Gastrocnemius medialis (tissue), 4 donors: ENCODE data around the gene SMIM29. TPM values are rescaled to one million over a fixed set of nuclear protein-coding genes. Genes with fewer than 3 reads are reported as not detected.

Experiments
- ATAC-seq, 2 donors: fragments of 150-250 bp; one replicate each; pipeline ENCODE4 v1.9.1; 2016
- DNase-seq, 2 donors: peaks; one replicate each; pipeline ENCODE4 v3.0.0-alpha.2; 2019
- H3K27ac ChIP-seq, 4 donors: fragments of 200-600 bp; sonication (generic); 1 replicate in 1 of 4; 2 replicates in 3 of 4; pipeline ENCODE4 v1.5.1; 2016 to 2018; ENCODE audit warnings: mild to moderate bottlenecking in 2 of 4, moderate library complexity in 1 of 4
- H3K27me3 ChIP-seq, 3 donors: fragments of 200-600 bp; sonication (generic) in 2 of 3; 1 replicate in 1 of 3; 2 replicates in 2 of 3; pipeline versions ENCODE4 v1.5.1 to v1.6.0; 2016 to 2019; ENCODE audit warnings: mild to moderate bottlenecking in 1 of 3, moderate library complexity in 1 of 3
- H3K36me3 ChIP-seq, 2 donors: fragments of 200-600 bp; sonication (generic) in 1 of 2; one replicate each; pipeline ENCODE4 v1.5.1; 2017 to 2018
- H3K4me1 ChIP-seq, 2 donors: fragments of 200-600 bp; sonication (generic) in 1 of 2; one replicate each; pipeline ENCODE4 v1.5.1; 2016 to 2017; ENCODE audit warnings: mild to moderate bottlenecking in 2 of 2
- H3K4me3 ChIP-seq, 4 donors: fragments of 200-600 bp; sonication (generic) in 3 of 4; 1 replicate in 1 of 4; 2 replicates in 3 of 4; pipeline ENCODE4 v1.5.1; 2016 to 2019; ENCODE audit warnings: mild to moderate bottlenecking in 2 of 4
- H3K9me3 ChIP-seq, 3 donors: fragments of 200-600 bp; sonication (generic) in 2 of 3; 1 replicate in 1 of 3; 2 replicates in 2 of 3; pipeline ENCODE4 v1.5.1; 2016 to 2019
- POLR2A ChIP-seq, 2 donors: fragments of 450-650 bp; IDR thresholded peaks; one replicate each; pipeline ENCODE4 v1.6.1; 2017; ENCODE audit warnings: antibody characterized with exemption in 2 of 2, mild to moderate bottlenecking in 2 of 2, moderate library complexity in 2 of 2
- in situ Hi-C, 4 donors: fragments of 200-750 bp; cut with MboI; loops; one replicate each; pipeline versions ENCODE4 v1.15.0 to v1.8.0; 2017; ENCODE audit warnings: low sequenced_read_pairs in 4 of 4
- intact Hi-C: fragments of 100-400 bp; cut with DNase I; formaldehyde crosslinking; loops from one replicate; pipeline ENCODE4 v1.15.1; 2023; ENCODE audit warnings: low total_unique reads
- total RNA-seq, 4 donors: library from RNA; depleted of rRNA; stranded (reverse); fragments of >200 nt; gene quantifications; one replicate each; pipeline versions ENCODE4 v1.1.0 to v1.2.3, GENCODE V29; 2016
- TF ChIP-seq, protein P1 (sequence below), 5 experiments: fragments of 450-650 bp in 3 of 5; fragments of 200-600 bp in 2 of 5; sonication (generic) in 2 of 5; IDR thresholded peaks in 4 of 5; conservative IDR thresholded peaks in 1 of 5; 1 replicate in 4 of 5; 2 replicates in 1 of 5; pipeline ENCODE4 v1.5.1; 2016 to 2019; ENCODE audit warnings: antibody characterized with exemption in 5 of 5, mild to moderate bottlenecking in 3 of 5, moderate library complexity in 3 of 5

Gene SMIM29
- total RNA-seq, 4 donors from 2014 or later, result 21.4 to 39.5 (median 33.4) TPM

DNA sequence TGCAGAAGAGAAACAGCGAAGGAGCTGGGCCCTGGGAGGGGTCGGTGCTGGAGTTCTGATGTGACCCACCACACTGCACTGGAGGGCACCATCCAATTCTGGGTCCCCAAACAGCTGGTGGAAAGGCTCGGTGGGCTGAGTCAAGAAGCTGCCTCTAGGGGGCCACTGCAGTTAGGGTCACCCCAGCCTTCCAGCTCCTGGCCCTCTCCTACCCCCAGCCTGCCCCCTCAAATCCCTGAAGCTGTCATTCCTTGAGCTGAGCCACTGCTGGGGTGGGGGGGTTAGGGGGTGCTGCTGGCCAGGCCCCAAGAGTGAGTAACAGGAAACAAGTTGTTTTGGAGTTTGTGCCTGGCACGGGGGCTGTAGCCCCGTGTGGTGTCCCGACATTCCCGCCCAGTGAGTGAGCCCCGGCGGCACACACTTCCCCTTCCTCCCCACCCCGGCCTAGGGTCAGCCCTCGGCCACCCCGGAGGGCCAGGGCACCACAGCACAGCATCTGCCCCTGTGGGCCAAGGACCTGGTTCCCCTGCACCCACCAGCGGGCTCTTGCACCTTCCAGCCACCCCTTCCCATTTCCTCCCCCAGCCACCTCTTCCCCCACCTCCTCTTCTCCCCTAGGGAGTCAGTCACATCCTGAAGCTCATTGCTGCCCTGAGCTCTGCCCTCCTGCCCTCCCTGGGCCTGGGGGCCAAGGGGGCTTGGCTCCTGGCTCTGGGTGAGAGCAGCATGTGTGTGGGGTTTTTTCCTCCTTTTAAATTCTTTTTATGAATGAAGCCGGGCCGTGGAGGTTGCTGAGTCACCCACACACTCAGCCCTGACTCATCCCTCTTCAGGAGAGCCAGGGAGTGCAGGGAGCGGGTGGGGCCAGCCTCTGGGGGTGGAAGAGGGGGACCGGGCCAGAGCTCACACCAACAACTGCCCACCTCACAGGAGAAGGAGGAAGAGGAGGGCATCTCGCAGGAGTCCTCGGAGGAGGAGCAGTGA is 4.6 kb downstream of the SMIM29 start:
- no peaks in the 10 kb centered on the region for H3K27me3 ChIP-seq
- H3K27ac ChIP-seq, result peak overlapping the region; percentile 89 to 95 (median 92)
- peaks cover 0 to 18% of the 10 kb centered on the region in 2 donors for H3K36me3 ChIP-seq
- H3K9me3 ChIP-seq, result no peaks in the 10 kb centered on the region
- peak; percentile 50 to 53 for ATAC-seq
- peak overlapping the region in 3 of 4 donors; percentile 16 to 32 (median 27) for H3K4me3 ChIP-seq
- peaks cover 23 to 24% of the 10 kb centered on the region in 2 donors for H3K4me1 ChIP-seq
- in situ Hi-C loops, result no loop called here
- intact Hi-C loops, result no loop called here
- DNase-seq, result peak; percentile 61 to 74
- TF ChIP-seq, protein P1, sequence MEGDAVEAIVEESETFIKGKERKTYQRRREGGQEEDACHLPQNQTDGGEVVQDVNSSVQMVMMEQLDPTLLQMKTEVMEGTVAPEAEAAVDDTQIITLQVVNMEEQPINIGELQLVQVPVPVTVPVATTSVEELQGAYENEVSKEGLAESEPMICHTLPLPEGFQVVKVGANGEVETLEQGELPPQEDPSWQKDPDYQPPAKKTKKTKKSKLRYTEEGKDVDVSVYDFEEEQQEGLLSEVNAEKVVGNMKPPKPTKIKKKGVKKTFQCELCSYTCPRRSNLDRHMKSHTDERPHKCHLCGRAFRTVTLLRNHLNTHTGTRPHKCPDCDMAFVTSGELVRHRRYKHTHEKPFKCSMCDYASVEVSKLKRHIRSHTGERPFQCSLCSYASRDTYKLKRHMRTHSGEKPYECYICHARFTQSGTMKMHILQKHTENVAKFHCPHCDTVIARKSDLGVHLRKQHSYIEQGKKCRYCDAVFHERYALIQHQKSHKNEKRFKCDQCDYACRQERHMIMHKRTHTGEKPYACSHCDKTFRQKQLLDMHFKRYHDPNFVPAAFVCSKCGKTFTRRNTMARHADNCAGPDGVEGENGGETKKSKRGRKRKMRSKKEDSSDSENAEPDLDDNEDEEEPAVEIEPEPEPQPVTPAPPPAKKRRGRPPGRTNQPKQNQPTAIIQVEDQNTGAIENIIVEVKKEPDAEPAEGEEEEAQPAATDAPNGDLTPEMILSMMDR (IDR thresholded peaks at IDR 0.05 in 4 of 5, conservative IDR thresholded peaks at IDR 0.05 in 1 of 5), result peak in 3 of 5 experiments; percentile 10 to 35 (median 19)
- TF ChIP-seq POLR2A (IDR thresholded peaks at IDR 0.05), result no peak

DNA sequence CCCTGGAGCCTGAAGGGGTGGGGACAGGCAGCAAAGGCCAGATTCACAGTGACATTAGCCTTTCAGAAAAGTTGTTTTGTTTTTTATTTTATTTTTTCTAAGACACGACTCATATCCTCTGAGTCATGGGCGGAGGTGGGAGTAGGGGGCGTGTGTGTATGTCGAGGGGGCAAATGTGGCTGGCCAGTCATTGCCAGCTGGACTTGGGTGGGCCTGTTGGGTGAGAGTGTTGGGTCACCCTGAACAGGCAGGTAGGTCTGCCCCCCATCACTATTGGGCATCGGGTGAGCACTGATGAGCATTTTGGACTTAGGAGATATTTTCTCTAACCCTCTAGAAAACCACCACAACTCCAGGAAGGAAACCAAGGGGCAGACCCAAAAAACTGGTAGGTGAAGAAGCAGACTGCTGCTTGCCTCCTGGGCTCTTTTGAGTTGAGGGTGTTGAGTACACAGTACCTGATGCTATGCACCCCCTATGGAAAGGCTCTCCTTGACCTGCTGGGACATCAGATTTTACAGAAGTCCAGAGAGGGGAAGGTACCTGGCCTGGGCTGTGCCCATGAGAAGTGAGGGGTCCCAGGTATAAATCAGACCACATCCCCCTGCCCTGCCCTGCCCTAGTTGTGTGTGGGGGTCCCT is 5.6 kb downstream of the SMIM29 start:
- no peak for TF ChIP-seq POLR2A (IDR thresholded peaks at IDR 0.05)
- TF ChIP-seq, protein P1 (IDR thresholded peaks at IDR 0.05 in 4 of 5, conservative IDR thresholded peaks at IDR 0.05 in 1 of 5), result no peak
- no peaks in the 10 kb centered on the region for H3K27me3 ChIP-seq
- ATAC-seq, result no peak
- no peak for DNase-seq
- H3K9me3 ChIP-seq, result no peaks in the 10 kb centered on the region
- intact Hi-C loops, result no loop called here
- peaks cover 25 to 26% of the 10 kb centered on the region in 2 donors for H3K4me1 ChIP-seq
- H3K27ac ChIP-seq, result peak overlapping the region; percentile 89 to 95 (median 92)
- in situ Hi-C loops, result no loop called here
- peaks cover 0 to 18% of the 10 kb centered on the region in 2 donors for H3K36me3 ChIP-seq
- H3K4me3 ChIP-seq, result no peak overlapping the region

DNA sequence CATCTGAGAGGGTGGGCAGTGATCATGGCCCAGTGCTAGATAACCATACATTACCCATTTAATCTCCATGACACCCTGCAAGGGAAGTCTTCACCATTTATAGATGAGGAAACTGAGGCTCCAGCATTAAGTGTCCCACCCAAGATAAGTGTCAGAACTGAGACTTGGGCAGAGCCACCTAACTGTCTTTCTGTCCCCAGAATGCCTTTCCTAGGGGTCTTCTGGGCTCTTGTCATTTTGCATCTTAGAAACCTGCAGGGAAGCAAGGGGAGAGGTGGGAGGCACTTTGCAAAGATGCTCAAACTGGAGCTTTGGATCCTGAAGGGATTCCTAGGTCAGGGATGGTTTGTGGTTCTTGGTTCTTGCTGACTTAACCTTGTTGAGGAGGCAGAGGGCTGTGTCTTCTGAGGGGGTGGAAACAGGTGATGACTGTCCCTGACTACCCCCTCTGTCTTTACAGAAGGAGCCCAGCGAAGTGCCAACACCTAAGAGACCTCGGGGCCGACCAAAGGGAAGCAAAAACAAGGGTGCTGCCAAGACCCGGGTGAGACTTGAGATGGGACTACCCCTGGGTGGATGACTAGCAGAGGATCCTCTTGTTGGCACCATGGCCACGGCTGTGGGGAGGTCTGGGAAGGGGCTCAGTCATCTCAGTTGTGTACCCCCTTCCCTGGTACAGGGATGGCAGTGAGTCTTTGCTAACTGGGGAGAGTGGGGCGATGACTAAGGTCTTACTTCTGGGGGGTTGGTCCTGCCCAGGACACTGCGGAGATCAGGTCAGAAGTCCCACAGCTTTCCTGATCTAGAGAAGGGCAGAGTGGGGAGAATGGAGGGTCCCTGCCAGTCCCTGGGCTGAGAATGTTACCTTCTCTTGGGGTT is 6.3 kb downstream of the SMIM29 start:
- H3K4me1 ChIP-seq, result peaks cover 21 to 23% of the 10 kb centered on the region in 2 donors
- H3K27me3 ChIP-seq, result no peaks in the 10 kb centered on the region
- ATAC-seq, result no peak
- H3K36me3 ChIP-seq, result peaks cover 0 to 18% of the 10 kb centered on the region in 2 donors
- in situ Hi-C loops (no loop called here), intact Hi-C loops (no loop called here)
- no peaks in the 10 kb centered on the region for H3K9me3 ChIP-seq
- DNase-seq, result no peak
- no peak overlapping the region for H3K4me3 ChIP-seq
- peak overlapping the region; percentile 89 to 95 (median 92) for H3K27ac ChIP-seq
- TF ChIP-seq, protein P1 (IDR thresholded peaks at IDR 0.05 in 4 of 5, conservative IDR thresholded peaks at IDR 0.05 in 1 of 5), result no peak
- TF ChIP-seq POLR2A (IDR thresholded peaks at IDR 0.05), result no peak
